ENCODE measurements around the gene HEATR3.

The HEATR3 gene

DNA sequence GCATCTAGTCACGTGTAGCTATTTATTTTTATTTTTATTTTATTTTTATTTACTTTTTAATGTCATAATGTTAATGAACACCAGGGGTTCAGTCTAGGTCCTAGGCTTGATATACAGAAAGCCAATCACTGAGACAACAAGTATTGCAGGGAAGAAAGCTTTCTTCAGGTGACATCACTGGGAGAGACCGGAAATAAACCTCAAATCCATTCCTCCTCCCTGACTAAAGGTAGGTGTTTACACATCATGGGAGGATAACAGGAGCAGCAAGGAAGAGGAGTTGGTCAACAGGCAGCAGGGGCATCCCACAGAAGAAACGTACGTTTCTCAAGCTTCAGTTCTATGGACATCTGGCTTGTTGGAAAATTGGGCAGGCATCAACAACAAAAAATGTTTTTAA lies 9.5 kb upstream of the HEATR3 start:
- DNase-seq (ENCODE audit: low read depth in 2 of 2): no peak

DNA sequence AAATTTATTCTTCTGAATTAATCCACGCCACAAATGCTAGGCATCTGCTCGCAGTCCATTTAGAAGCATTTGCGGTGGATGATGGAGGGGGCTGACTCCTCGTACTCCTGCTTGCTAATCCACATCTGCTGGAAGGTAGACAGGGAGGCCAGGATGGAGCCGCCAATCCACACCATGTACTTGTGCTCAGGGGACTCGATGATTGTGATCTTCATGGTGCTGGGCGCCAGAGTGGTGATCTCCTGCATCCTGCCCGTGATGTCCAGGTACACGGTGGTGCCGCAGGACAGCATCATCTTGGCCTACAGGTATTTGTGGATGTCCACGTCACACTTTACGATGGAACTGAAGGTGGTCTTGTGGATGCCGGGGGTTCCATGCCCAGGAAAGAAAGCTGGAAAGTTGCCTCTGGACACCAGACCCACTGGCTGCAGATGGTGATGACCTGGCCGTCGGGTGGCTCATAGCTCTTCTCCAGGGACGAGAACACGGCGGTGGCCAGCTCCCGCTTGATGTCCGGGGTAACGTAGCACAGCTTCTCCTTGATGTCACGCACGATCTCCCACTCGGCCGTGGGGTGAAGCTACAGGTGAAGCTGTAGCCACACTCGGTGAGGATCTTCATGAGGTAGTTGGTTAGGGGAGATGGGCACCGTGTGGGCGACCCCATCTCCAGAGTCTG lies 7.5 kb upstream of the HEATR3 start:
- DNase-seq (ENCODE audit: low read depth in 2 of 2): no peak

DNA sequence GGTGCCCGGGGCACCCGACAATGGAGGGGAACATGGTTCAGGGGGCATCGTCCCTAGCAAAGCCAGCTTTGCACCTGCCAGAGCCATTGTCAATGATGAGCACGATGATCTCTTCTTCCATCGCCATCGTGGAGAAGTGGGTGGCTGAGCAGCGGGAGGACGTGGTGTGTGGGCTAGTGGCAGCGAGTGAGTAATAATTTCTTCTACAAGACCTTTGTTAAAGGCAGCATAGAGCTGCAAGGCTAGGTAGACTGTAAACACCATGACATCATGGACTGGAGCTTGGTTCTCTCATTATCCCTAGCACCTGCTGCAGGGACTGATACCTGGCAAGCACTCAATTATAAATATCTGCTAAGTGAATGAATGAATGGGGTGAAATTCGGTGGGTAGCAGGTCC lies 6.7 kb upstream of the HEATR3 start:
- DNase-seq (ENCODE audit: low read depth in 2 of 2): no peak

DNA sequence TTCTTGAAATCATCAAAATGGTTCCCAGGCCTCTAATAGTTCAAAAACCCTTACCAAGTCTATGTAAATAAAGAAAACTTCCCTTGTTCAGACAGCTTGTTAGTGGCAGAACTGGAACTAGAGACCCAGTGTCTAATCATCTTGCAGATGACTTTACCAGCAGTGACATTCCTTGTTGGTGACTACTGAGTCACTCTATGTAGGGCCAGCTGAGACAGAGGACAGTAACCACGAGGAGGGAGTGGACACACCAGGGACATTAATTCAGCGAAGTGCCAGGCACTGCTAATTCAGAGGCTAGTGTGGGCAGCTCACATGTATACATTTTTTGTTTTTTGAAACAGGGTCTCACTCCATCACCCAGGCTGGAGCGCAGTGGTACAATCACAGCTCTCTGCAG lies 6.1 kb upstream of the HEATR3 start:
- DNase-seq (ENCODE audit: low read depth in 2 of 2): no peak

DNA sequence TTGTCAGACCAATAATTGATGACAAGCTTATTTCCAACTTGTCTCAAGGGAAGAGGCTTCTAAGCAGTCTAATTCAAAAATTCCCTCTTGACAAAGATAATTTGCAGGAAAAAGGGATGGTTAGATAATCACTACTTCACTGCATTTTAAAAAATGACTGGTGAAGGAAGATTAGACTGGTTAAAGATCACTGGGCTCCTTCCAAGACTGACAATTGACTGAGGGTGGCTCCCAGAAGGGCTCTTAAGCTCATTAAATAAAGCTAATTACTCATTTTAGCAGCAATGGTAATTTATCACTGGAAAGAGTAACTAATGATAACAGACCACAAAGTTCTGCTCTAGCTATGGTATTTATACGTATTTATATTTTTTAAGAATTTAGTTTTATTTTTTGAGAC lies 4.4 kb upstream of the HEATR3 start:
- no peak for DNase-seq (ENCODE audit: low read depth in 2 of 2)

DNA sequence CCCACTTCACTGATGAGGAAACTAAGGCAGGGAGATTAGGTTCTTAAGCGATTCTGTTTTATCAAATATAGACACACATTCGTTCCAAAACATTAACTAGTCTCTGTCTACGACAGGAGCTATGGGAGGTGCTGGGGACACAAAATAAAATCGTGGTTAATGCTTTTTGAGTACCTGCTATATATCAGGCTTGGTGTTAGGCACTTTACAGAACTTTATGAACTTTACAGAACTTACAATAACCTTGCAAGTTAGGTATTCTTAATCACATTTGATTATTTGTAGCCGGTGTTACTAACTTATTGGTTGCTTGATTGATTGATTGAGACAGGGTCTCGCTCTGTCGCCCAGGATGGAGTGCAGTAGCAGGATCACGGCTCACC lies 538 bp upstream of the HEATR3 start:
- DNase-seq (ENCODE audit: low read depth in 2 of 2): no peak

DNA sequence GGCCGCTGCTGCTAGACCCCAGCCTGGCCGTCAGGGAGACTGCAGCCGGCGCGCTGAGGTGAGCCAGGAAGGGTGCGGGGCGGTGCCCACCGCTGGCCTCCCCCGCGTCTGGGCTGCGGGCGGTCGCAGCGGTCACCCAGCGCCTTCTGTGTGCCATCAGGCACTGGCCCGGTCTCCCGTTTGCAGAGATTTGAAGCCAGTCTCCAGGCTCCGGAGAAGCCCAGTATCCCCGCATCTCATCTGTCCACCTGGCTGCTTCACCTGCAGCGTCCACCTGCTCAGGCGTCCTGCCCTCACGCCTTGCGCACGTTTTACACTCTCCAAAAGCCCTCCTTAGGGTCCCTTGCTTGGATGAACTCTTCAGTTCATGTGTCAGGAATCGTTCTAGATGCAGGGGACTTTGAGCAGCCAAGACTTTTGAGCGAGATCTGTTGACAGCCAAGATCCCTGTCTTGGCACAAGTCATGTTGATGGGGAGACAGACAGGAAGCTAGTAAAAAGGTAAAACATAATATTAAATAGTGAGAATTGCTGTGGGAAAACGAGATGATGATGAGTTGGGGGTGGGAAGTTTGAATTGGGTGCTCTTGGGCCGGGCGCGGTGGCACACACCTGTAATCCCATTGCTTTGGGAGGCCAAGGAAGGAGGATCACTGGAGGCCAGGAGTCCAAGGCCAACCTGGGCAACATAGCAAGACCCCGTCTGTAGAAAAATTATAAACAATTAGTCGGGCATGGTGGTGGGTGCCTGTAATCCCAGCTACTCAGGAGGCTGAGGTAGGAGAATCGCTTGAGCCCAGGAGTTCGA lies 916 bp downstream of the HEATR3 start:
- DNase-seq (ENCODE audit: low read depth in 2 of 2): no peak

DNA sequence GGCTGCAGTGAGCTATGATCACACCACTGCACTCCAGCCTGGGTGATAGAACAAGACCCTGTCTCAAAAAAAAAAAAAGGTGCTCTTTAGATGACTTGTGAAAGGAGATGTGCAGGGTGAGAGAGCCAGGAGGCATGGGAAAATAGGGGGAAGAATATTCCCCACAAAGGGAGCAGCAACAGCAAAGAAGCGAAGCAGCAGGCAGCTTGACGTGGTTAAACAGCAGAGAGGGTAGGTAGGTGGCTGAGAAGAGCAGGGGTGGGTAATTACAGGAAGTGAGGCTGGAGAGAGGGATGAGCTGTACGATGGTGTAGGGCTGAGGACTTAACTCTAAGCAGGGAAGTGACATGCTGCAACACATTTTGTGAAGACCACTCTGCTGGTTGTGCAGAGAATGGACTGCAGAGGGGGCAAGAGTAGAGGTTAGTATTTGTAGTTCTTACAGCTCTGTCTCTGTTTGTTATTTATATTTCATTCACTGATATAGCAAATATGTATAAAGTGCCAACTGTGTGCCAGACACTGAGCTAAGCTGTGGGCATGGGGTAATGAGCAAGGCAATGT lies 1.6 kb downstream of the HEATR3 start:
- DNase-seq (ENCODE audit: low read depth in 2 of 2): no peak

DNA sequence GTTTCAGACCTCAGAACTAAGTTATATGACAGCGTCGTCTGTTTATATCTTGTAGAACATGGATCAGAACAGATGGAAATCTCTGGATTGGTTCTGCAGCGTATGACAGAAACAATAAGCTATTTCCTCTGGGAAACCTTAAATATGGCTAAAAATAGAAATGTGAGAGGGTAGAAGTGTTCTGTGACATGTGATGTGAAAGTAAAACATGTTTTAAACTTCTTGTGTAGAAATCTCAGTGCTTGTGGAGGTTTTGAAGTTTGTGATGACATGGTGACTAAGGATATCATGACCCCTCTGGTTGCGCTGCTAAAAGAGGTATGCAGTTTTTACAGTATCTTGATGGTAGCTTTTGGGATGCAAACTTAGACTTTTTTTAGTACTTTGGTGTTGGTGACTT lies 2.8 kb downstream of the HEATR3 start:
- DNase-seq (ENCODE audit: low read depth in 2 of 2): no peak

DNA sequence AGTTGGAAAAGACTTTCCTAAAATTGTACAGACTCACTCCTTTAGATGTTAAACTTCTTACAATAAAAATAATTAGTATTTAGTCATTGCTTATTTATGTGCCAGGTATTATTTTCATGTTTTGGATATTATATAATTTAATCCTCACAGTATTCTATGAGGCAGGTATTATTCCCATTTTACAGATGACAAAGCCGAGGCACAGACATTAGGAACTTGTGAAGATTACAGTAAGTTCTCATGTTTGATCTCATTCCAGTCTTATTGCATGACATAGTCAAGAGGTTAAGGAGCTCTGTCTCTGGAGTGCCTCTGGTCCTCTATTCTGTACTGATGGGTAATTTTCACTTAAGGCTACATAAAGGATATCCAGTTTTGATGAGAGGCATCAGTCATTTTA lies 3.3 kb downstream of the HEATR3 start:
- no peak for DNase-seq (ENCODE audit: low read depth in 2 of 2)

DNA sequence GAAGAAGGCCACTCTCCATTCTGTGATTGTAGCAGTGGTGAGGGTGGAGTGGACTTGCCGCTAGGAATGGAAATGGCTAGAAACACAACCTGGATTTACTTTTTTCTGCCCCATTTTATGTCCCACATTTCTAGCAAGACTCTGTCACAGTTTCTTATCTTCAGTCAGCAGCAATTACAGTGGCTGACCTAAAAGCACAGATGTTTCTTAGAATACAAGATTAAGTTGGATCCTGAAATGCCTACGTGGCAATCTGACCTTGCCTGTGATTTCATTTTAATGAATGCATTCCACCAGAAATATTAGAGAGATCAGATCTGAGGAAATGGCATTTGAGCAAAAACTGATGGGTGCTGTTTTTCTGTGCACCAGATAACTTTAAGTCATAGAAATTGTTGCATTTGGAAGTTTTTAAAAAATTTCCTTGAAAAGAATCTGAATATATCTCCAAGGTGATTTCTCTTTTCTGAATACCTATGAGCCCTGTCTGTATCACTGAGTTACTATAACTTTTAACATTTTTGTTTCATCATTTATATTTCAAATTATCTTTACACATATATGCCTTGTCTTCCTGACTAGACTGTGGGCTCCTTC lies 5.4 kb downstream of the HEATR3 start:
- no peak for DNase-seq (ENCODE audit: low read depth in 2 of 2)

DNA sequence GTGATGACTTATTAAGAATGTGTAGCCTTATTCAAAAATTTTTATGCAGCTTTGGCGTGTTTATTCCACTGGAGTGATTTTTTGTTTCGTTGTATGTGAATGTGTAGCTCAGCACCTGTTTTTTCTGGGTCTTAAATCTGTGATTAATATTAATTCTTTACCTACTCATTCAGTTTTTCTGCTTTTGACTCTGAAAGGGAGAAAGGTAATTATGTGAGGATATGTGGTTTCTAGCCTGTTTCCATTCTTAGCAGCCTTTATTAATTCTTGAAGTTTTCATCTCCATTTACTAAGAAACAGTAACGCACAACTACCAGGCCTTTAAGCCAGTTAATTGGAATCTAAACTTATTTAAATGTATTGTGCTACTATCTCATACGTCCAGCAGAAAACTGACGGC lies 7.0 kb downstream of the HEATR3 start:
- DNase-seq (ENCODE audit: low read depth in 2 of 2): no peak

DNA sequence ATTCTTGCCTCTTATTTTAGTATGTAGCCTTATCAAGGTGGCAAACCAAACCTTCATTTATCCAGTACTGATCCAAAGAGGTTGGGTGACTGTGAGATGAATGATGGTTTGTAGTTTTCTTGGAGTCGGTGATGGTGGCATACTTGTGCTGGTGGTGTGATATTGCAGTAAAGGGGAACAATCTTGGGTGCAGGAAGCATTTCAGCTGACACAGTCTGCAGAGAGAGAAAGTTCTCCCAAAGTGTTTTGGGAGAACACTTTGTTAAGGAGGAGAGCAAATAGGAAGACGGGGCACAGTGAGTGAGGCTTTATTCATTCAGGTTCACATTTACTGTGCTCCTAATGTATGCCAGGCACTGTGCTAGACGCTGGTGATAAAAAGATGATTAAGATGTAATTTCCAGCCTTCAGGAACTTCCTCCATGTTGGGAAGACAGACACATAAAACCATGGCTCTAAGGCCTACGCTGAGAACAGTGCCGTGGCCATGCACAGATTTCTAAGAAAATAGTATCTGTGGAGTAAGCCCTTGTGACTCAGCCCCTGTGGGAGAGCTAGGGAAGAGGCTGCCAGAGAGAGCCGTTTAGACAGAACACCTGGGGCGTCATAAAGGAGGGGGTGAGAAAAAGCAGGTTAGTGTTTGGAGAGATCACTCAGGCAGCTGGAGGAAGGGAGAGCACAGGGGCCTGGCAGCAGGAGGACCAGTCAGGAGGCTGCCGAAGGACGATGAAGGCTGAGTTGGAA lies 13.8 kb downstream of the HEATR3 start:
- no peak for DNase-seq (ENCODE audit: low read depth in 2 of 2)

DNA sequence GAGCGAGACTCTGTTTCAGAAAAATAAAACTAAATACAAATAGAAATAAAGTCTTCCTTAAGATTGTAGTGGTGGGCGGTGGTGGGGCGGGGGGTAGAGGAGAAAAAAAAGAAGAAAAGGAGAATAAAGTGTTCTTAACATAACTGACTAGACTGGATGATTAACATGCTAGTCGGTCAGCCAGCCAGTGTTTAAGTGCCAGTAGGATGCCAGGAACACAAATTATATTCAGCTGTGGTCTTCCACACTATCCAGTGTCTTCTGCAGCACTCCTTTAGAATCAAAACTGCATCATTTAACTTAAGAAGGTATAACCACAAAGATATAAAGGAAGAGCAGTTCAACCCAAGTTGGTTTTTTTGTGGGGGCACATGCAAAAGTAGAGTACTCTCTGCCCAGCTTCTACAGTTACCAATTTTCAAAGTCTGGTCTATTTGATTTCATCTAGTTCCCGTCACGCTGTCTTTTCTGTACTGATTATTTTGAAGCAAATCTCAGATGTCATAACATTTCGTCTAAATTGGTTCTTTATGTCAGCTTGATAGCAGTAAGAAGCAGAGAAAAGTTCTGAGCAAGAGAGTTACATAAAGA lies 15.8 kb downstream of the HEATR3 start:
- no peak for DNase-seq (ENCODE audit: low read depth in 2 of 2)

DNA sequence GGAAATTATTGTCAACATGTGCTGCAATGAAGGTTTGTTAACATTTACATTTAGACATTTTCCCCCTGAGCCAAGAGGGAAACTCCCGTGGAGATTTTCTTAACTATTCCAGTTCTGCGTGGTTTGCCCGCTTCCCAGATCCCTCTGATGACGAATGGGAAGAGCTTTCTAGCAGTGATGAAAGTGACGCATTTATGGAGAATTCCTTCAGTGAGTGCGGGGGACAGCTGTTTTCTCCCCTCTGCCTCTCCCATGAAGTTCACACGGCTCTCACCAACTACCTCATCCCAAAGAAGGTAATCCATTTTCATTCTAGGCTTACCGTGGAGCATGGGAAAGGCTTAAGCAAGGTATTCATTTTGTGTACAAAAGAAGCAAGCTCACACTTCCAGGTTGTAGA lies 18.2 kb downstream of the HEATR3 start:
- no peak for DNase-seq (ENCODE audit: low read depth in 2 of 2)

DNA sequence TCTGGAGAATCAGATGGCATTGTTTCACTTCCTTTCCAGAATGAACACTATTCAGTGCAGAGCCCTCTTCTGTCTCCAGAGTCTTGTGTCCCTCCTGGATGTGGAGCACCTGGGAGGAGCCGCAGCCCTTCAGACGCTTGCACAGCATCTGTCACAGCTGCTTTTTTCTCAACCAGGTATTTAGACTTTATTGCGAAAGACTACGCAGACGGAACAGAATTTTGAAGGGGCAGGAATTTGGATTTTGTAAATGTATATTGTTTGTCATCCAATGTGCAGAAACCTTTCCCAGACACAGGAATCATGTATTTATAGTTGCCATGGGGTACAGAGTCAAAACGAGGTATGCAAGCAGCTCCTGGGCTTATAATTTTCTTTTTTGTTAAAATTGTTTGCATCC lies 20.4 kb downstream of the HEATR3 start:
- no peak for DNase-seq (ENCODE audit: low read depth in 2 of 2)

DNA sequence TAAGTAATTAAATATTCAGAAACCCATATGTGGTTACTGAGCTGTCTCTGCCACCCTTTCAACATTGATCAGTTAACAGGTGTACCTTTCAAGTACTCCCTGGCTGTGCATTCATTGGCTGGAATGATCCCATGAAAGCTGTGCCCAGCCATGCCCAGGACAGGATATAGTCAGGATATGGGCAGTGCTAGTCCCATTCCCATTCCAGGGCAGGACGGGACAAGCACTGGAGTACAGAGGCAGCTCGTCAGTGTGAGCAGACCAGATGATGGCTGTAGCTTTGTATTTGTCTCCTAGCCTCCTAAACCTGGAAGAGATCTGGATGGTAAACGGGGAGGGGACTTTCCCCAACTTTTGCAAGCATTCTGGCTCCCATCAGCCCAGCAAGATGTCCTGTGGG lies 22.5 kb downstream of the HEATR3 start:
- no peak for DNase-seq (ENCODE audit: low read depth in 2 of 2)

DNA sequence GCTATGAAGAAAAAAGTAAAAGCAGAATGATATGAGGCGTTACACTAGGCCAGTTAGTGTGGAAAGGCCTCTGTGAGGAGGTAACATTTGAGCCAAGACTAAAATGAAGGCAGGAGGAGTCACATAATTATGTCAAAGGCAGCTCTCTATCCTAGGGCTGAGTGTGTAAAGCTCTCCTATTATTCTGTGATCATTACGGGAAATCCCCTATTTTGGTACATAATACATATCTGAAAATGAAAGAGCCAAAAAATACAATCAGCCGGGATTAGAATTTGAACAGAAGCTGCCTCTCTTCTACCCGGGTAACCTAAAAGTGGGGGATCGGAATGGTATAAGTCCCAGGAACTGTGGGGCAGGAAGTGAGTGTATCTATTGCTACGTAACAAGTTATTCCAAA lies 27.1 kb downstream of the HEATR3 start:
- DNase-seq (ENCODE audit: low read depth in 2 of 2): no peak

DNA sequence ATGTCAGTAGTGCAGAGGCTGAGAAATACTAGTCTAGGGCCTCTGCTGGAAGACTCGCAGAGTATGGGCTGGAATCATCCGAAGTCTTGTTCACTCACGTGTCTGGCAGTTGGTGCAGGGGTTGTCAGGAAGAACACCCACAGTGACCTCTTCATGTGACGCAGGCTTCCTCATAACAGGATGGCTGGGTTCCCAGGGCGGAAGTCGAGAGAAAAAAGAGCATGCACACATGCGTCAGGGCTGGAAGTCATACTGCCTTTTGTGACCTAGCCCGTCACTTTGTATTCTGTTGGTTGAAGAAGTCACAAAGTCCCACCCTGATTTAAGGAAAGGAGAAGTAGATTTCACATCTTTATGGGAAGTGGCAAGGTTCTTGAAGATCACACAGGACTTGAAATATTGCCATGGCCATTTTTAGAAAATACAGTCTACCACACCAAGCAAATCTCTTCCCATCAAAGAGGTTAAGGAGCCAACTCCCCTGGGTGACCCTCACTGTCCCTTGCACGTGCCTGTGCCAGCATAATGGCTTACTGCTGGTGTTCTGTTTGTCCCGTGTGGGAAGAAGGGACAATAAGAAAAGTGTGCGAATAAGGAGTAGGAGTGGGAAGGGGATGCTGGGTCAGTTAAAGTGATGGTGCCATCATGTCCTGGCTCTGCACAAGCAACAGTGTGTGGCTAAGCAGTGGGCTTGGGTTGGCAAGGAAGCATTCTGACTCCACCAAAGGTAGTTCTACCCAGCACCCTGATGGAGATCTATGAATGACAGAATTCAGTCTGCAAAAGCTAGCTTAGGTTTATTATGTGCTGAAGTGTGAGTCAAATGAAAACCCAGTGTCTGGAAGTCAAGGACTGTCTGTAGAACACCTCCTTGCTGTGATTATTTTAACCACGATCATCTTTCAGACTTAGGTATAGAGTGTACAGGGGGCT lies 28.1 kb downstream of the HEATR3 start:
- no peak for DNase-seq (ENCODE audit: low read depth in 2 of 2)

DNA sequence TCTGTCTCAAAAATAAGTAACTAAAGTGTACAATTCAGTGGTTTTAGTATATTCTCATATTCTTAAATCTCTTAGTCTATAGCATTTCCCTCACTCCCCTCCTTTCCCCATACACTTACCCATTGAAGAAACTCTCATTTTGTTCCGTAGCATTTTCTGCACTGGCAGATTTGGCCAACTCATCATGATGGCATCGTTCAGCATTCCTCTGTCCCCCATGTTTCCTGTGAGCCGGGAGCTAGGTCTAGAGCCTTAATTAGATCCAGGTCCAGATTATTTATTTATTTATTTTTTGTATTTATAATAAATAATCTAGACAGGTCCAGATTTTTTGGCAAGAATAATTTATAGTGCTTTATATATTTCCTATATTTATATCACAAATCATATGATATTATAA lies 31.0 kb downstream of the HEATR3 start:
- DNase-seq (ENCODE audit: low read depth in 2 of 2): no peak
